ENCODE measurements around the gene NR1D2.

- TF ChIP-seq POLR2AphosphoS2 (conservative IDR thresholded peaks at IDR 0.05; ENCODE audit: low read length), result no peak
- no peak for TF ChIP-seq CTCF (IDR thresholded peaks at IDR 0.05)
These were observed 21.2 kb downstream of the NR1D2 start for GRCh38 chr3:23966328-23966727.

Measured in A549 (cell line).